HG03064 (cell line): Measurements from ENCODE around the gene KCNQ4.

ENCODE experiments used
- ATAC-seq: cut with Tn5 transposase; IDR thresholded peaks from one replicate; pipeline ENCODE4 v1.9.1; 2021; ENCODE audit warnings: low read depth; ENCODE audit not compliant: unreplicated experiment

The KCNQ4 gene

GRCh38 chr1:40793617-40794016 is 10.0 kb downstream of the KCNQ4 start:
- ATAC-seq = no peak

GRCh38 chr1:40794048-40794447 is 10.5 kb downstream of the KCNQ4 start:
- ATAC-seq = no peak

- no peak for ATAC-seq
Measured at GRCh38 chr1:40794974-40795715, 11.6 kb downstream of the KCNQ4 start.

GRCh38 chr1:40795811-40796586 is 12.4 kb downstream of the KCNQ4 start:
- ATAC-seq = no peak

- no peak for ATAC-seq
Measured at GRCh38 chr1:40796939-40797667, 13.5 kb downstream of the KCNQ4 start.

- ATAC-seq = no peak
Measured at GRCh38 chr1:40797668-40798010, 14.1 kb downstream of the KCNQ4 start.

GRCh38 chr1:40798366-40799281 is 15.0 kb downstream of the KCNQ4 start:
- ATAC-seq = no peak

- no peak for ATAC-seq
Measured at GRCh38 chr1:40799351-40799867, 15.8 kb downstream of the KCNQ4 start.

GRCh38 chr1:40801742-40802077 is 18.1 kb downstream of the KCNQ4 start:
- ATAC-seq = no peak

- ATAC-seq = no peak
Measured at GRCh38 chr1:40802078-40802741, 18.6 kb downstream of the KCNQ4 start.

- ATAC-seq = no peak
Measured at GRCh38 chr1:40802742-40803113, 19.1 kb downstream of the KCNQ4 start.

- no peak for ATAC-seq
Measured at GRCh38 chr1:40803447-40803846, 19.9 kb downstream of the KCNQ4 start.

GRCh38 chr1:40803902-40804301 is 20.3 kb downstream of the KCNQ4 start:
- no peak for ATAC-seq

GRCh38 chr1:40806240-40806639 is 22.7 kb downstream of the KCNQ4 start:
- ATAC-seq = no peak

- no peak for ATAC-seq
Measured at GRCh38 chr1:40806731-40807695, 23.4 kb downstream of the KCNQ4 start.

- ATAC-seq = no peak
Measured at GRCh38 chr1:40808002-40808401, 24.4 kb downstream of the KCNQ4 start.

- ATAC-seq = no peak
Measured at GRCh38 chr1:40808444-40808843, 24.9 kb downstream of the KCNQ4 start.

GRCh38 chr1:40808909-40809308 is 25.3 kb downstream of the KCNQ4 start:
- ATAC-seq = no peak

GRCh38 chr1:40810927-40811326 is 27.3 kb downstream of the KCNQ4 start:
- no peak for ATAC-seq
